NCI-H460 (cell line): Measurements from ENCODE around the gene SKAP1. TPM values are rescaled to one million over a fixed set of nuclear protein-coding genes. Genes with fewer than 3 reads are reported as not detected.

Experiments
- DNase-seq: peaks from one replicate; pipeline ENCODE4 v3.0.0-alpha.2; 2016; ENCODE audit warnings: low read depth; ENCODE audit errors: extremely low read depth
- total RNA-seq: library from RNA; depleted of rRNA; stranded (reverse); fragments of >200 nt; shearing (Covaris generic); gene quantifications from 2 replicates; pipeline ENCODE4 v1.2.3, GENCODE V29; 2014

SKAP1 gene
- total RNA-seq, 1 experiment from 2014 or later = 0.20 TPM

DNA sequence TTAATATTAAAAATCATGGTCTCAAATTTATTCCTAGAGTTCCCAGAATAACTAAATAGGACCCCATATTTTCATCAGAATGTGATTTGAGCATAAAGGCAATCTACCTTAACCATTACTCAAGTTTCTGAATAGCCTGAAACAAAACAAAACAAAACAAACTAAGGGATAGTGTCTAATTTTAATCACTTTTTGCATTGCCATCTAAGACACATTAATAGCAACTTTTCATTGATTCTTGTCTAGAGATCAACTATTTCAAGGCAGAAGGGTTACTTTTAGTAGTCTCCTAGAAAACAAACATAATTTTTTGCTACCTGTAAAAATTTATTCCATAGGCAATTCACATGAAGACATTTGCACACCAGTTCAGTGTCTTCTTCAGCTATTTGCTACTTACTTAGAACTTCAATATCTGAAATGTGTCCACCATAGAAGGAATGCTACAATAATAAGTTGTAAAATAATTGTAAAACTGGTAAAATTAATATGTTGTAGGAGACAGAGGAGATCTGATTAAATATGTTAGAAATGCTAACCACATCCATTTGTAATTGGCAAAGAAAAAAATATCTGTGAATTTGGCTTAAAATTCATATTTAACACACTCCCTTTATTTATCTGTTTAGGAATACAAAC lies 94.7 kb downstream of the SKAP1 start:
- no peak for DNase-seq

DNA sequence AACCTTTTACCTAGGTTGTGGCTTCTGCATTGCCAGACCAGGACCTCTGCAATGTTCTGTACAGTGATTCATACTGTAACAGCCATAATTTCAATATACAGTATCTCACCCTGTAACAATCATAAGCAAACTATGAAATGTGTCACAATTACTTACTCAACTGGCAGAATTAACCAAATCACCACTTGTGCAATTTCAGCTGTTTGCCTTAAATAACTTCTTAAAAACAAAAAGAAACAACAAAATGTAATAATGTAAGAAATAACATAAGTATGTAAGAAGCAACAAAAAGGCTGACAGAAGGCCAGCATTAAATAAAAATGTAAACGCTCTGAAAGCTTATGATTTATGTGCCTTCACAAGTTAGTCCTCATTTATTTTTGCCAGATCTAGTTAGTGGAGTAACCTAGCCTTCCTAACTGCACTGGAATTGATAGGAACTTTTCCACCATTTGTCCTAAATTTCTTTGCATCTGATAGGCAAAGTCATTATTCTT lies 96.9 kb downstream of the SKAP1 start:
- no peak for DNase-seq

DNA sequence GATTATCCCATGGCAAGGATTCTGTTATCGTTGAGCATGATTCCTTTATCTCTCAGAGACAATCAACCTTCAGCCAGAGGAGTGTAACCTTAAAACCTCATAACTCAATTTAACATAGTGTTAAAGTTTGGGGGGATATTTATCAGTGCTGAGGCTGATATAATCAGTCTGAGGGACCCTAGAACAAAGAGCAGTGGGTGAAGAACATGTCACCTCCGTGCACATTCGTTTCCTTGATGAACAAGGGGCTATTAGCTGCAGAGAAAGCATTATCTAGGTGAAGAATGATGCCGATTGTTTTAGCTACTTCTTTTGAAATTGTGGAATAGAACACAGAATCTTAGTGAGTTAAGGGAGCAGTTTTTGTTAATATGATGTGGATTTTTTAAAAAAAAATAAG lies 99.1 kb downstream of the SKAP1 start:
- no peak for DNase-seq

DNA sequence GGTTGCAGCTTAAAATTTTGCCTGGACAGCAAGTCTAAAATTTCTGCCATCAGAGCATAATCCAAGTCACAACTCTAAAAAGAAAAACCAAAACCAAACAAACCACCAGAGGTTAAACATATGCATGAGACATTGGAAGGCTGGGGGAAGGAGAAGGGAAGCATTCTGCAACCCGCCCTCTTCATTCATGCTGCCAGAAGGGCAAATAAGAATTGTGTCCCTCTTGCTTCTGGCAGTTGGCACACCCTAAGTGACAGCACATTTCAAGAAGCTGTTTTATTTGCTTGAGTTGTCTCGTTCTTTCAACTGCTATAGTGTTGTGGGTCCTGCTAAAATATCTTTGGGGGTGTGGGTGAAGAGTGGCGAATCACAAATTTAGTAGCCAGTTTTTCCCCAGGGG lies 99.6 kb downstream of the SKAP1 start:
- DNase-seq = no peak

DNA sequence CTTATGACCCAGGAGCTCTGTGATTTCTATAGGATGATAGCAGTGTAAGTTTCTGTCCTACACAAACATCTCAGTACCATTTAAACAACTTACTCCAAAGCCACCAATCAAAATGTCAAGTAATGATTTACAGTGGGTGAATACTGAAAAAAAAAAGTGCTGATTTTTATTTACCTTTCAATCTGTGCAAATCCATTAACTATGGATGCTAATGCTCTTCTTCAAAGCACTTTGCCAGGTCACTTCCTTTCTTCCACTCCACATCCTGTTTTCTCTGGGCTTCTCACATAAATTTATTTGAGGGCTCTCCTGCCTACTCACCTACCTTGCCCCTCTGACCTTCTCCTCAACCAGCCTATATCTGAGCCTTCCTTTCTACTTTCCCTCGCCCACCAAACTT lies 101.6 kb downstream of the SKAP1 start:
- DNase-seq = no peak

DNA sequence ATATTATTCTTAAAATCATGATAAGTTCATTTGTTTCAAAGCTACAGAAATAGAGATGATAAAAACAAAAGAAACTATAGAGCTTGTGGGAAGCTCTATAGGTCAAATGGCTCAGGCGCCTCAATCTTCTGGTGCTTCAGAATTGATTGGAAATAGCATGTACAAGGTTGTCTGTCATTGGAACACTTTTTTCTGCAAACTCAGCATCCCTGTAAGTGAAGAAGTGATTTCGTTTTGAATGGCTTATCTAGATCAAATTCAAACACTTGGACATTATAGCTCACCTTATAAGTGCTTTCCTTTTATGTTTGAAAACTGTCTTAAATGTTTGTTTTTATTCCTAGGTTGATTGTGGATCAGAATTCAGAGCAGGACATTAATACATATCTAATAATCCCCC lies 103.7 kb downstream of the SKAP1 start:
- no peak for DNase-seq

DNA sequence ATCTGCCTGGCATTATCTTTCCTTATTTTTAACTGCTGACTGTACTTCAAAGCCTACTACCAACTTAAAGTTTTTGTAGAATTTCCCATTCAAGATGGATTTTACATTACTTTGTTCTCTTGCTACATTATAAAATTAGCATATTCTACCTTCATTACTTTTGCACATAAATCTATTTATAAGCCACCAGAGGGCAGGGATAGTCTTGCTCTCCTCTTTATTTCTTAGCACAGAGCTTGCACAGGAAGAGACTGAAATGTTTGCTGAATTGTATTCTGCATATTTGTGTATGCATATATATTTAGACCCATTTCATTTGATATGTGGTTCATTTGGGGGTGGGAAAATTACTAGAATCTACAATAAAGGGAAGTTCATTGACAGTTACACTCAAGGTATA lies 108.0 kb downstream of the SKAP1 start:
- no peak for DNase-seq

DNA sequence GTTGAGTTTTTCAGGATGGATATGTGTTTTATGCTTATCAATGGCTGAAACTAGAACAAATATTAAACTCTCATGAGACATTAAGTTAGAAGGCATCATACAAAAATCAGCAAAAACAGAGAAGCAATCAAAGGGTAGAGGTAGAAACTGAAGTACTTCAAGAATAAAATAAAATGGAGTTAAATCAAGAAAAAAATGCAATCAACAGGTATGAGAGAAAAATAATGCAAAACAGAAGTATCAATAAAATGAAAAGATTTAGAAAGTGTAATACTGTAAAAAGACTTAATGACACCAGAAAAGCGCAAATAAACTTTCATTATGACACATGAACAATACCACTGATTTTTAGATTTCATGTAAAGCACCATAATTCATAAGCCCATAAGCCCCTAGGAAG lies 112.3 kb downstream of the SKAP1 start:
- no peak for DNase-seq

DNA sequence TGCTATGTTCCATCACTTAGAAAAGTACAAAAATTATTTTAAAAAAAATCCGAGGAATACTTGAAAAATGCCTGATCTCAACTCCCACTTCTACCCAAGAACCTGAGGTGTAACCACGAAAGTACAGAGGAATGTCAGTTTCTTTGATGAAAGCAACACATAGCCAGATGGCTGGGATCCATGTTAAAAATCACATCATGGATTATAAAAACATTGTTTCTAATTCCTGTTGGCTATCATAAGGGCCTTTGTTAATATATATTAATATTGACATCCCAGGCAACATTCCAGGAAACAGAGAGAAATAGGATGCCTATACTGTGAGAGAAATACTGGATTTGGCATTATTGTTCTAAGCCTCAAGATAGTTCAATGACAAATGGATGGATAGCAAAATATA lies 115.3 kb downstream of the SKAP1 start:
- no peak for DNase-seq

DNA sequence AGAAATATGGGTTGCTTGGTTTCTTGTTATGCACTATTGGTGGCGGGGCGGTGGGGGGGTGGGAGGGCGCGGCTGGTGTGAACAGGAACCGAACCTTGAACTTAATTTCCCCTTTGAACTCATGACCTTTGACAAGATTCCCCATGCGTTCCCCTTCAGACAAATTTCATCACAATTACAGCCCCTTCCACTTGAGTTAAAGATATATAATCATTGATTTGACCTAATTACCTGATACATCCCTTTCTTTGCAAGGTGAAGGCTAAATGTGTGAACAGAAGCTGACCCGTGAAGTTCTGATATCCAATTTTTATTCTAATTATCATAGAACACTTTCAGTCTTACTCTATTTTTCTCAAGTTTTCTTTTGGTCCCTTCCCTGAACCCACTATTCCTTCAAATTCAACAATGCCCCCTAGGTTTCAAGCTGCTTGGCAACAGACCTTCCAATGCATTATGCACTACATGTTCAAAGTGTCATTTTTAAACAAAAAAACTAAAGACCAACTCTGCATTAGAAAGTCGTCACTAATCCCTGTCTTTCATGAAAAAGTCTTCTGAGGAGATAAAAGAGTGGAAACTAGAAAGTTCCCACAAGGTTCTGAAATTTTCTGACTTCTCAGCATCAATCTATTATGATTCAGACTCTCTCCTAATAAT lies 116.8 kb downstream of the SKAP1 start:
- no peak for DNase-seq

DNA sequence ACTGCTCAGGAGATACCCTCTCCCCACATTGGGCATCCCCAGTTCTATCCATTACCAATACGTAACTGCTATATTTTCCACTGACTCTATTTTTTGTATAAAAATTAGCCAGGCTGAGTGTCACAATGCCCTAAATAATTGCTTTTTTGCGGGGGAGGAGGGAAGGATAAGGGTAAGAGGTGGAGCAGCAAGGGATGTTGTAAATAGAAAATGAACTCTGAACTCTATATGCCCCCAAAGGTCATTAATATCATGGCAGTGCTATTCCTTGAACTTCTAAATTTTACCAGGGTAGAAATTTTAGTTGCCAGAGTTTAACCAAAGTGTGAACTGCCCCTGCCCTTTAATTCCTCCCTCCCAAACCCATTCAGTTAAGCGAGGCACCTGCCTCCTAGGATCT lies 118.7 kb downstream of the SKAP1 start:
- DNase-seq = no peak

DNA sequence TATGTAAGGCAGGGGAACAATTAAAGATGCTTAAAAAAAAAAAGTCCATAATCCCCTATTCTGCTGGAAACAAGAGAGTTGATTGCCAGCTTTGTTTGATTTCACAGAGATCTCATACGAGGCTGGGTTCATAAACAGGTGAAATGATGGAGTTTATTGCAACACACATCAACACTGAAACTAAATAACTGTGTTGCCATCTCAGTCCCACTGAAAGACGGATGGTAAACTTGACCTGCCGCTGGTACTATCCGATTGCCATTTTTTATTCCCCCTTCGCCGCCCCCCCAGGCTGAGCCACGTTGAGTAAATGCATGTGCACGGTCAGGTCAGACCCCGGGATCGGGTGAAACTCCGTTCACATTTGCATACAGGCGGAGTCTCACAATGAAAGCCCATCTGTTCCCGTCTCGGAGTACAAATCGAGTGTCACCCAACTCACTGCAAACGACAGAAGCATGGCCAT lies 119.2 kb downstream of the SKAP1 start:
- DNase-seq = no peak

DNA sequence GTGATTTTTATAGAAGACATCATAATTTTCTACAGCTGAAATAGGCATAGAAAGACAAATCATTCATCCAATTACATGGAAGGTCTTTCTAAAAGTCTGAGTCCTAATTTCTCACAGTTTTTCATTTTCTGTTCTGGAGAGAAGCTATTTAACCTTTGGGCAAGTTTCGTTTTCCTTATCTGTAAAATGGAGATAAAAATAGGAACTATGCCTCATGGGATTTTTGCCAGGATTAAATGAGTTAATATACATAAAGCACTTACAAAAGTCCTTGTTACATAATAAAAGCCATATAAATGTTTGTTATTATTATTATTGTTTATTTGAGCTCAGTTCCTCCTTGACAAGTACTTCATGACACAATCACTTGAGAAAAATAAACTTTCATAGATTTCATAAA lies 121.4 kb downstream of the SKAP1 start:
- DNase-seq = no peak

DNA sequence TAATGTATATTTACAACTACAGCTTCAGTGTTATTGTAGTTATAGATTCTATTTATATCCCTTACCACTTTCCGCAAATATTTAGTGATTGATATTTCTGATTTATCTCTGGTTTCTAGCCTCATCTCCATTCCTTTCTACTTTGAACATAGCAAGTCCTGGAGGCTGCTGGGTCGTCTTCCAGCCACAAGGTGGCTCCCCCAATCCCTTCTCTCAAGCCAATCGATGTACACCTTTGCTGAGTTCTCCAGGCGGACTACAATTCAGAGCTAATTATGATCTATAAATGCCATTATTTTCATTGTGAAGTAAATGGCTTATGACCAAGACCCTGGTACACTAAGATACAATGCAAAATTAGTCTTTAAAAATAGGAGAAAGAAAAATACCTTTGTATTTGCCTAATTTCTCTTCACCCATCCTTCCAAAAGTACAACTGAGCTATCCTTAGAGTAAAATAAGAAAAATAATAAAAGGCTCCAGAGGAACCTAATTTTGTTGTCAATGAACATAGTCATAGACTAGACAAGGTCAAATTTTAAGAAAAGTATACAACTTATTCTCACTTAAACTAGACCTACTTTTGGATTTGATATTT lies 122.1 kb downstream of the SKAP1 start:
- peak; percentile 53 for DNase-seq

DNA sequence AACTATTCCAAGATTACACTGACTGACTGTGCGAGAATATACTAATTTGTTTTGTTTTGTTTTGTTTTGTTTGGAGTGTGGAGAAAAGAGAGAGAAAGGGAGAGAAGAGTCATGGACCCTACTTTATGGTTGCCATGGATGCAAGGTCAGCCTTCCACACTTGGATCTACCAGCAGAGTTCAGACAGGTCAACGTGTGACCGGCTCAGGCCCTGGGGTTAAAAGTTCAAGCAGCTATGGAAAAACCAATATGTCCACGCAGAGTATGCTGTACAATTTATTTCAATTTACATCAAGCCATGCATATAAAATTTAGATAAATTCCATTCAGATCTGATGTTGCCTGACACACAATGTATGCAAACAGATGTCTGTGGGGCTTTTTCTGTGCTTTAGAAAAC lies 122.8 kb downstream of the SKAP1 start:
- no peak for DNase-seq

DNA sequence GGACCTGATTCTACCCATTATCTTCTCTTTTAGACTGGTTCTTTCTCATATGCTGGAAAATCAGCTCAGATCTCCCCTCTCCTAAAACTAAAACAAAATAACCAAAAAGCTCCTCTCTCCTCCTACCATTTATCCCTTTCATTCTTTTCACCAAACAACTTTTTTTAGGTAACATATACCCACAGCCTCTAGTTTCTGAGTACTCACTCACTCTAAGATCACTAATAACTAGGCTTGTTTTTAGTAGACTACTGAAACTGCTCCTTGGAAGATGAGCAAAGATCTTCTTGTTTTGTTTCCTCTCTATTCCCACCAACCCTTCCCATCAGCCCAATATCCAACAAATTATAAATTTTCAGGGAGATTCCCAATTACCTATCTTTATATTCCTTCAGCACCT lies 129.0 kb downstream of the SKAP1 start:
- DNase-seq = no peak

DNA sequence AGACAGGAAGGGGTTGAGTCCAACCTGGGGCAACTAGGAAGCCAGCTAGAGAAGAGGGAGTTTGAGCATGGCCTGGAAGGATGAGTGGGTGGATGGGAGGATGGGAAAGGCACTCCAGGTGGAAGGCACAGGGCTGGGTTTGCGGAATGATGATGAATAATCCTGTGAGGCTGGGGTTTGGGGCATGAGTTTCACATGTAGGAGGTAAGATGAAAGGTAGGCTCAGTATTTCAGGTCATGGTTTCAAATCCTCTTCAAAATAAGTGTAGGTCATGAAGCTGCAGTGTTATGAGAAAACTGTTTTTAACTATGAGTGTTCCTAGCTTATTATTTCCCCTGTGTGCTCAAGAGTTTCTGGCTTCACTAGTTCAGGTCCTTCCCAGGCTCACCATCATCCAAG lies 130.3 kb downstream of the SKAP1 start:
- DNase-seq = no peak

DNA sequence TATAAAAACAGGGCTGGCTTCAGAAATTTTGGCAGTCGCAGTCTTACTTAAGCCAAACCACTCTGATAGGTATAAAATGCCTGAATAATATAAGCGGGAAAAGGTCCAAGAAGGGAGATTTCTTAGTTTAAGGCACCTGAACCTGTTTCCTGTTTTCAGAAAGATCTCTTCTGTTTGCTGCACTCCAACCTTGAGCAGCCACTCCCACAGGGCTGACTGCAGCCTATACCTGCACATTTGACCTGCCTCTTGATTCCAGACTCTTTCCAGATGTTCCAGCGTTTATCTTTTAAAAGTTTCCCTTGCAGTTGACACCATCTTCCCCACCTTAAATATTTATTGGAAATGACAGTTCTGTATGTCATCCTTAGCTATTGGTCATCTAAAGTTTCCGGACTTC lies 132.2 kb downstream of the SKAP1 start:
- DNase-seq = no peak

DNA sequence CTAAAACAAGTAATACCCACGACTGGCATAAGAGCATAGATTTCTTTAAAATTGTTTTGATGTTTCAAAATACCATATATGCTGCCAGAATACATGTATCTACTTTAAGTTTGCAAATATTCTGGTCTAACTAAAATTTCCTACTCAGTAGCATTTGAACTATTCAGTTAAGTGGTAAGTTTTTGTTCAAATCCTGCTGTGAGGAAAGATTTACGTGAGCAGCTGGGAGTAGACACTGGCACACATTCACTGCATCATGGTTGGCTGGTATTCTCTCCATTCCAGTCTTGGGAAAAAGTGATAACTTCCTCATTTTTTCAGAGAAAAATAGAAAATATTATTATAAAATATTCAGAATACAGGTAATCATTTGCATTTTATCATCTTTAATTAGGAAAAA lies 133.6 kb downstream of the SKAP1 start:
- no peak for DNase-seq

DNA sequence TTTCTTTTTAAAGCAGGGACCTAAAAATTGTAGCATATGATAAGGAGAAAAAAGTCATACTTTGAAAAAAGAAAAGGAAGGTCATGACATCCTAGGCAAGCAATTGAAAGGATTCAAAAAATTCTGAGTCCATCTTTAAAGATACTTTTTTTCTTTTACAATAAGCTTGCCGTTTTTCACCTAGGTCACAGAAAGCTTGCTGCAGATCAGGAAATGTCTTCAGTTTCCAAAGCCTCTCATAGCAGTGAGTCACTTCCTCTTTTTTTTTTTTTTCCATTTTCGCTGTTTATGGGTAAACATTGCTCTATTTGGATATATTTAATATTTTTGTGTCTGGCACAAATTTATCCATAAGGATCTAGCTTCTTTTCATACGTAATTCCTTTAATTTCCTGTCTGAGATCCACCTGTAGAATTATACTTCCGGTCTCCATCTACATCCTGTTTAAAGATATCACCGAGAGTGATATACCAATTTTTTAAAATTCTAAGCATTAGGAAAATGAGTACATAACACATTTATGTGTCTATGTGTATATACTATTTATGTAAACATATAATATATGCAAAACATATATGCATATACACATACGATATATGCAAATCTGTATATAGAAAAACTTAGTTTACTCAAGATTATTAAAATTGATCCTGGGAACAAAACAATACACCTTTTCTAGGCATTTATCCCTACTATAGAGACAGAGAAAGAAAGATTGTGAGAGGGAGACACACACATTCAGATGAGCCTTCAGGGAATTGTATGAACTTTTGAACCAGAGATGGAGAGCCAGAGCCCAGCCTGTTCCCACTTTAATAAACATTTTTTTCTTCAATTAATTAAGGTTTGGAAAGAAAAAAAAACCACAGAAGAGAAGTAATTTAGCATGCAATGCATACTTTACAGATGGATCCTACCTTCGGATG lies 134.4 kb downstream of the SKAP1 start:
- DNase-seq = no peak

DNA sequence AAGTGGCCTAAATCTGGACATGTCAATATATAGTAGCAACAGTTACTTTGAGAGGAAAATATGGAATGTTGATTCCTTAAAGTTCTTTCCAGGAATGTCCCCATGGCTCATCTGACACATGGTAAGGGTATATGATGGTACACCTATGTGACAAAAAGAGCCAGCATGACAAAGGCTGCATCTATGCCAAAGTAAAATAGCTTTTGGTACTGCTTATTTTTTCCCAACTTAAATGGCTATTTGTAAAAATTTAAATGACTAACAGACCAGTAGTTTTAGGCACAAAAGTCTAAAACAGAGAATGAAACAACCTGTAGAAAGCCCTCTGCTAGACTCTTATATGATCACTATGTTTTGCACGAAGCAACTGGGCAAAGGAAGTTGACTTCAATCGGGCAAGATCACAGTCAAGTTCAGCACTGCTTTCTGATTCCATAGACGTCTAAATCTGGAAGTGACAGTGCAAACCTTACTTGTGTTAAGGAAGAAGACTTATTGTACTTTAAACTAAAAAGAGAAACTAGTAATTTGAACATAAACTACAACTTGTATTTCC lies 135.1 kb downstream of the SKAP1 start:
- DNase-seq = no peak
